ENCODE measurements around the gene DUOX1. TPM values are rescaled to one million over a fixed set of nuclear protein-coding genes. Genes with fewer than 3 reads are reported as not detected.

DUOX1 gene
- total and polyA plus RNA-seq, 12 donors = 0.14 to 0.99 (median 0.61) TPM; not detected in 1

DNA sequence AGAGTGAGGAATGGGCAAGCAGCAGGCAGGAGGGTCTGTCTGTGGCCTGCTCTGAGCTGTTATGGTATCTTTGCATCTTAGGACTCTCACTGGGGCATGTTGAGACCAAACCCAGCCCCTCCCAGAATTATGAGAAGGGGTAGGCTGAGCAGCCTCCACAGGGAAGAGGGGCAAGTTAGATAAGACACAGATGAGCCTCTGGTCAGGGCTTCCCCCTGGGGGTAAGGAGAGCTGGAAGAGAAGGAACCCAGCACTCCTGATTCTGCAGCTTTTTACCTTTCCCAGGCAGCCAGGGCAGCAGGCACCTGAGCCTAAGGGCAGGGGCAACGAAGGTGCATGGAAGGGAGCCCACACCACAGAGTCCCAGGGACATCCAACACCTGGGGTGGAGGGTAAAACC lies 19.3 kb downstream of the DUOX1 start:
- no peaks in the 10 kb centered on the region for H3K4me1 ChIP-seq
- H3K9me3 ChIP-seq = no peaks in the 10 kb centered on the region
- intact Hi-C loops (cut with DNase I) = no loop called here
- peaks cover 0 to 3% (median 0%) of the 10 kb centered on the region in 7 donors for H3K27me3 ChIP-seq
- DNase-seq (no peak), ATAC-seq (no peak)
- no peak overlapping the region for H3K4me3 ChIP-seq
- WGBS, 2 donors = 86 to 93% methylated on average over 1 of the region's 1 CpG
- TF ChIP-seq, protein P1, sequence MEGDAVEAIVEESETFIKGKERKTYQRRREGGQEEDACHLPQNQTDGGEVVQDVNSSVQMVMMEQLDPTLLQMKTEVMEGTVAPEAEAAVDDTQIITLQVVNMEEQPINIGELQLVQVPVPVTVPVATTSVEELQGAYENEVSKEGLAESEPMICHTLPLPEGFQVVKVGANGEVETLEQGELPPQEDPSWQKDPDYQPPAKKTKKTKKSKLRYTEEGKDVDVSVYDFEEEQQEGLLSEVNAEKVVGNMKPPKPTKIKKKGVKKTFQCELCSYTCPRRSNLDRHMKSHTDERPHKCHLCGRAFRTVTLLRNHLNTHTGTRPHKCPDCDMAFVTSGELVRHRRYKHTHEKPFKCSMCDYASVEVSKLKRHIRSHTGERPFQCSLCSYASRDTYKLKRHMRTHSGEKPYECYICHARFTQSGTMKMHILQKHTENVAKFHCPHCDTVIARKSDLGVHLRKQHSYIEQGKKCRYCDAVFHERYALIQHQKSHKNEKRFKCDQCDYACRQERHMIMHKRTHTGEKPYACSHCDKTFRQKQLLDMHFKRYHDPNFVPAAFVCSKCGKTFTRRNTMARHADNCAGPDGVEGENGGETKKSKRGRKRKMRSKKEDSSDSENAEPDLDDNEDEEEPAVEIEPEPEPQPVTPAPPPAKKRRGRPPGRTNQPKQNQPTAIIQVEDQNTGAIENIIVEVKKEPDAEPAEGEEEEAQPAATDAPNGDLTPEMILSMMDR (IDR thresholded peaks at IDR 0.05) = no peak
- no peak overlapping the region for H3K27ac ChIP-seq
- H3K36me3 ChIP-seq = peaks cover 0 to 9% (median 0%) of the 10 kb centered on the region in 9 donors

DNA sequence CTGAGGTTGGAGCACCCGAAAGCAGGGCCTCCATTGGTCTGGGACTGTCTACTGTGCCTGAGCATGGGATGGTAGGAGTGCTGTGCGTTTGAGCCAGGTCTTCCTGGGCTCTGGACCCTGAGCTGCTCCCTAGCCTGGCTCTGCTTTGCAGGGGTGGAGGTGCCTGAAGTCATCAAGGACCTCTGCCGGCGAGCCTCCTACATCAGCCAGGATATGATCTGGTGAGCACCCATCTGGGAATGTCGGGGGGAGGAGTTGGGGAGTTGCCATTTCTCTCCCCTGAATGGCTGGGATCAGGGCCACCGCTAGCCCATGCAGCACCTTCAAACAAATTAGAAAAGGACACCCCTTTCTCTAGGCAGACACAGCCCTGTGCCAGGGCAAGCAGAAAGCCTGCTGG lies 20.7 kb downstream of the DUOX1 start:
- WGBS, 2 donors = 71 to 76% methylated on average over 6 of the region's 6 CpGs
- Histone ChIP-seq H3K27me3 (no peaks in the 10 kb centered on the region), H3K36me3 (peaks cover 0 to 9% (median 0%) of the 10 kb centered on the region in 9 donors), H3K4me3 (no peak overlapping the region), H3K4me1 (no peaks in the 10 kb centered on the region), H3K27ac (no peak overlapping the region), H3K9me3 (no peaks in the 10 kb centered on the region)
- DNase-seq = no peak
- ATAC-seq = peak in 1 of 8 donors; percentile 16
- TF ChIP-seq, protein P1 (IDR thresholded peaks at IDR 0.05) = no peak
- intact Hi-C loops (cut with DNase I) = no loop called here

DNA sequence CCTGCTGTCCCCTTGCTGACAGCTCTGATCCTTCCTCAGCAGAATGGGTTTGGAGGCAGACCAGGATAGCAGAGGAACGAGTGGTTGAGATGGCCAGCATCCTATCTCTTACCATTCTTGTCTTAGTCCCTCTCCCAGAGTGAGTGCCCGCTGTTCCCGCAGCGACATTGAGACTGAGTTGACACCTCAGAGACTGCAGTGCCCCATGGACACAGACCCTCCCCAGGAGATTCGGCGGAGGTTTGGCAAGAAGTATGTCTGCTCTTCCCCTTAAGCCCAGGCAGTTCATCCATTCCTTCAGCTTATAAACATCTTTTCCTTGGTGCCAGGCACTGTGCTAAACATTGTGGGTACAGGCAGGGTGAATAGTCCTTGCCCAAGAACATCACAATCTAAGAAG lies 21.2 kb downstream of the DUOX1 start:
- no peaks in the 10 kb centered on the region for H3K27me3 ChIP-seq
- no peaks in the 10 kb centered on the region for H3K9me3 ChIP-seq
- TF ChIP-seq, protein P1 (IDR thresholded peaks at IDR 0.05) = no peak
- intact Hi-C loops (cut with DNase I) = no loop called here
- no peak for DNase-seq
- no peaks in the 10 kb centered on the region for H3K4me1 ChIP-seq
- ATAC-seq = no peak
- H3K36me3 ChIP-seq = peaks cover 0 to 9% (median 0%) of the 10 kb centered on the region in 9 donors
- H3K27ac ChIP-seq = no peak overlapping the region
- WGBS, 2 donors = 87 to 93% methylated on average over 6 of the region's 6 CpGs
- no peak overlapping the region for H3K4me3 ChIP-seq

DNA sequence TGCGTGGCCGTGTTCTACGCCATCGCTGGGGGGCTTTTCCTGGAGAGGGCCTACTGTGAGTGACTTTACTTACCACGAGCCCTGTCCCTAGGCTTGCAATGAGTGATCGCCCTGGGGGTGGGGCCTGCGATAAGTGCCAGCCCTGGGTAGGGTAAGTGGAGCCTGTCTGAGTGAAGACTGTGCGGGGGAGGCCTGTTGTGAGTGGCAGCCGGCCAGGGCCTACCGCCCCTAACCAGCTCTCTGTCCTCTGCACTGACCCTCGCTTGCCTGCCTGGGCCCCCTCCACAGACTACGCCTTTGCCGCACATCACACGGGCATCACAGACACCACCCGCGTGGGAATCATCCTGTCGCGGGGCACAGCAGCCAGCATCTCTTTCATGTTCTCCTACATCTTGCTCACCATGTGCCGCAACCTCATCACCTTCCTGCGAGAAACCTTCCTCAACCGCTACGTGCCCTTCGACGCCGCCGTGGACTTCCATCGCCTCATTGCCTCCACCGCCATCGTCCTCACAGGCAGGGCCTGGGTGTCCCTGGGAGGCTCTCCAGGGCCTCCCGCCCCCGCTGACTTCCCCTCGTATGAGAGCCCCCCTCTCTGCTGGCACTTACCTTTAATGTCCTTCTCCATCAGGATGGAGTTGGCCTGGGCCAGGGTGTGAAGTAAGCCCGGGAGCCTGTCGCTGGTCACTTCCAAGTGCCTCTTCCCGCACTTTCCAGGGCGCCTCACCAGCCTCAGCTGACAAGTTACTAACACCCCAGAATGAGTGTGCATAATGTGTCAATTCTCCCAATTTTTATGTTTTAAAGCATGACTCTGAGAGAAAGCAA lies 22.4 kb downstream of the DUOX1 start:
- intact Hi-C loops (cut with DNase I) = no loop called here
- Histone ChIP-seq H3K4me3 (no peak overlapping the region), H3K27ac (no peak overlapping the region), H3K36me3 (peaks cover 0 to 9% (median 0%) of the 10 kb centered on the region in 9 donors), H3K27me3 (no peaks in the 10 kb centered on the region), H3K9me3 (no peaks in the 10 kb centered on the region), H3K4me1 (no peaks in the 10 kb centered on the region)
- DNase-seq (no peak), ATAC-seq (no peak)
- 95% methylated on average over 36 of the region's 36 CpGs for WGBS, 2 donors
- TF ChIP-seq, protein P1 (IDR thresholded peaks at IDR 0.05) = no peak
